H1 (cell line): ENCODE results near the gene PRSS12. TPM values are rescaled to one million over a fixed set of nuclear protein-coding genes. Genes with fewer than 3 reads are reported as not detected.

Source experiments
- CTCF ChIA-PET: fragments of 300-600 bp; sonication (Branson Sonifier 250); formaldehyde crosslinking; loops from one replicate; lab custom pipeline; 2021; ENCODE audit not compliant: partially characterized antibody; lab: Charles Lee
- POLR2A ChIA-PET: fragments of 300-600 bp; sonication (Branson Sonifier 250); formaldehyde crosslinking; loops from one replicate; lab custom pipeline; 2021; ENCODE audit warnings: inconsistent platforms; ENCODE audit not compliant: partially characterized antibody; lab: Charles Lee
- DNase-seq, 2 experiments: peaks; one replicate each; pipeline versions ENCODE4 v3.0.0 to v3.0.0-alpha.2; 2010 to 2022; ENCODE audit warnings: low spot score in 2 of 2, low read depth in 1 of 2, mixed read lengths in 1 of 2
- FAIRE-seq: peaks from 2 replicates; lab custom pipeline; 2011; peaks lifted over from hg19 to GRCh38; lab: Jason Lieb, UNC
- H2AFZ ChIP-seq: 2 replicates; pipeline ENCODE4 v1.8.1; 2012; ENCODE audit warnings: low read length, inconsistent platforms
- H2AK5ac ChIP-seq: 2 replicates; pipeline ENCODE4 v1.6.1; 2013; ENCODE audit warnings: low read depth, low read length
- H2BK120ac ChIP-seq: replicated peaks from 2 replicates; pipeline ENCODE3; 2013; ENCODE audit warnings: low read depth, low read length, inconsistent platforms
- H2BK12ac ChIP-seq: 2 replicates; pipeline ENCODE4 v1.6.1; 2013; ENCODE audit warnings: low read depth, low read length
- H2BK15ac ChIP-seq: 2 replicates; pipeline ENCODE4 v1.6.1; 2013; ENCODE audit warnings: low read length
- H2BK20ac ChIP-seq: 2 replicates; pipeline ENCODE4 v1.6.1; 2013; ENCODE audit warnings: low read length
- H2BK5ac ChIP-seq: 2 replicates; pipeline ENCODE4 v1.6.1; 2013; ENCODE audit warnings: low read depth, low read length
- H3K14ac ChIP-seq: 2 replicates; pipeline ENCODE4 v1.6.1; 2013; ENCODE audit warnings: inconsistent platforms; ENCODE audit not compliant: insufficient read length
- H3K18ac ChIP-seq: 2 replicates; pipeline ENCODE4 v1.6.1; 2013; ENCODE audit warnings: low read length; ENCODE audit errors: extremely low read depth
- H3K23ac ChIP-seq: 2 replicates; pipeline ENCODE4 v1.6.1; 2013; ENCODE audit warnings: inconsistent platforms; ENCODE audit not compliant: insufficient read length
- H3K23me2 ChIP-seq: 2 replicates; pipeline ENCODE4 v1.6.1; 2013; ENCODE audit warnings: low read depth, low read length
- H3K27ac ChIP-seq: 2 replicates; pipeline ENCODE4 v1.6.1; 2011; ENCODE audit warnings: low read depth, low read length, inconsistent platforms
- H3K27me3 ChIP-seq, 4 experiments: replicated peaks in 1 of 4; 1 replicate in 1 of 4; 2 replicates in 3 of 4; pipeline versions ENCODE4 v1.6.1 to v1.8.1; 2011 to 2013; ENCODE audit warnings: low read length in 3 of 4, mild to moderate bottlenecking in 3 of 4, inconsistent platforms in 2 of 4, mixed read lengths in 2 of 4, moderate library complexity in 1 of 4; ENCODE audit not compliant: control insufficient read depth in 3 of 4, insufficient read depth in 3 of 4; ENCODE audit errors: extremely low read depth in 1 of 4
- H3K36me3 ChIP-seq, 4 experiments: 2 replicates each; pipeline versions ENCODE4 v1.6.1 to v1.8.1; 2011 to 2013; ENCODE audit warnings: mild to moderate bottlenecking in 4 of 4, low read length in 3 of 4, moderate library complexity in 2 of 4, control low read depth in 1 of 4, inconsistent platforms in 1 of 4; ENCODE audit not compliant: insufficient read depth in 4 of 4, control insufficient read depth in 2 of 4
- H3K4ac ChIP-seq: replicated peaks from 2 replicates; pipeline ENCODE3; 2013; ENCODE audit warnings: low read length, low read depth, mixed read lengths, inconsistent platforms; ENCODE audit not compliant: insufficient read length
- H3K4me1 ChIP-seq, 4 experiments: replicated peaks in 1 of 4; 1 replicate in 1 of 4; 2 replicates in 3 of 4; pipeline versions ENCODE4 v1.6.1 to v1.8.1; 2011 to 2013; ENCODE audit warnings: low read length in 3 of 4, inconsistent platforms in 2 of 4, mixed read lengths in 1 of 4; ENCODE audit not compliant: insufficient read depth in 4 of 4, control insufficient read depth in 3 of 4
- H3K4me2 ChIP-seq, 2 experiments: 2 replicates each; pipeline versions ENCODE4 v1.6.1 to v1.8.1; 2011 to 2013; ENCODE audit warnings: low read depth in 2 of 2, low read length in 2 of 2, control low read depth in 1 of 2, inconsistent platforms in 1 of 2, mild to moderate bottlenecking in 1 of 2; ENCODE audit not compliant: insufficient read depth in 1 of 2
- H3K4me3 ChIP-seq, 4 experiments: fragments of 200-600, 300-600 bp in 1 of 4; sonication (generic), shearing (Covaris generic), sonication (Bioruptor Twin) in 1 of 4; 2 replicates each; pipeline versions ENCODE4 v1.5.1 to v1.8.1; 2011 to 2016; ENCODE audit warnings: low read length in 4 of 4, low read depth in 3 of 4, control low read depth in 2 of 4, inconsistent platforms in 2 of 4, mild to moderate bottlenecking in 2 of 4, mixed read lengths in 1 of 4, moderate library complexity in 1 of 4; ENCODE audit not compliant: insufficient read depth in 2 of 4; ENCODE audit errors: extremely low read depth in 1 of 4
- H3K56ac ChIP-seq: replicated peaks from 2 replicates; pipeline ENCODE3; 2013; ENCODE audit warnings: low read depth, mild to moderate bottlenecking, mixed read lengths, low read length, inconsistent platforms; ENCODE audit not compliant: insufficient read length
- H3K79me1 ChIP-seq: 2 replicates; pipeline ENCODE4 v1.6.1; 2013; ENCODE audit warnings: low read depth, low read length, control low read depth
- H3K79me2 ChIP-seq, 2 experiments: 2 replicates each; pipeline versions ENCODE4 v1.6.1 to v1.8.1; 2012 to 2013; ENCODE audit warnings: low read length in 2 of 2, mild to moderate bottlenecking in 2 of 2, inconsistent platforms in 1 of 2; ENCODE audit not compliant: insufficient read depth in 2 of 2, control insufficient read depth in 1 of 2
- H3K9ac ChIP-seq, 4 experiments: replicated peaks in 1 of 4; 1 replicate in 1 of 4; 2 replicates in 3 of 4; pipeline versions ENCODE4 v1.6.1 to v1.8.1; 2011 to 2013; ENCODE audit warnings: low read depth in 3 of 4, low read length in 3 of 4, control low read depth in 2 of 4, mild to moderate bottlenecking in 2 of 4, moderate library complexity in 2 of 4, inconsistent platforms in 1 of 4; ENCODE audit errors: extremely low read depth in 1 of 4
- H3K9me3 ChIP-seq, 2 experiments: 2 replicates each; pipeline versions ENCODE4 v1.6.1 to v1.8.1; 2012 to 2013; ENCODE audit warnings: mild to moderate bottlenecking in 2 of 2, moderate library complexity in 2 of 2, control low read depth in 1 of 2, inconsistent platforms in 1 of 2, low read depth in 1 of 2, low read length in 1 of 2, mixed read lengths in 1 of 2; ENCODE audit not compliant: insufficient read depth in 2 of 2
- H4K20me1 ChIP-seq, 2 experiments: replicated peaks in 1 of 2; 2 replicates each; pipeline versions ENCODE3 to v1.8.1; 2011 to 2013; ENCODE audit warnings: inconsistent platforms in 2 of 2, low read length in 2 of 2, mild to moderate bottlenecking in 1 of 2; ENCODE audit not compliant: insufficient read depth in 2 of 2, control insufficient read depth in 1 of 2
- H4K5ac ChIP-seq: 2 replicates; pipeline ENCODE4 v1.6.1; 2013; ENCODE audit warnings: low read length, low read depth, mixed read lengths, inconsistent platforms; ENCODE audit not compliant: insufficient read length
- H4K8ac ChIP-seq: 2 replicates; pipeline ENCODE4 v1.8.0; 2013; ENCODE audit warnings: mild to moderate bottlenecking, moderate library complexity, low read length, inconsistent platforms; ENCODE audit not compliant: insufficient read depth; ENCODE audit errors: extremely low read depth
- H4K91ac ChIP-seq: replicated peaks from 2 replicates; pipeline ENCODE3; 2013; ENCODE audit warnings: low read length, mixed read lengths, inconsistent platforms; ENCODE audit not compliant: insufficient read length
- WGBS, 2 experiments: shearing (Covaris generic) in 1 of 2; methylation state at CpG; one replicate each; pipeline versions ENCODE4 v1.1.6 to v1.1.7; 2013 to 2015; ENCODE audit warnings: low lambda C conversion rate in 2 of 2, mixed read lengths in 2 of 2, inconsistent platforms in 1 of 2, low coverage in 1 of 2, missing lambda C conversion rate in 1 of 2; ENCODE audit not compliant: insufficient replicate concordance in 2 of 2, insufficient coverage in 1 of 2, insufficient read length in 1 of 2; ENCODE audit errors: extremely low coverage in 1 of 2, missing lambda C conversion rate in 1 of 2; 5-methylcytosine and 5-hydroxymethylcytosine counted together
- polyA plus RNA-seq, 7 experiments: library from polyadenylated mRNA; depleted of rRNA in 3 of 7; stranded (reverse) in 5 of 7; unstranded in 2 of 7; fragments of >200 nt in 5 of 7; fragments of 200-250 nt in 2 of 7; gene quantifications; 1 replicate in 5 of 7; 2 replicates in 1 of 7; 4 replicates in 1 of 7; pipeline versions ENCODE4 v1.2.1 to v1.2.3, GENCODE V29; 2011 to 2013; ENCODE audit warnings: missing spikeins in 2 of 7, mixed read lengths in 2 of 7
- total RNA-seq: library from RNA; stranded (reverse); fragmentation: NEBNext Ultra II Directional; extraction: Animal tissue kit (Norgen Biotek cat#: 25700); gene quantifications from 2 replicates; pipeline ENCODE4 v1.2.1, GENCODE V29; 2021

The PRSS12 gene
- total and polyA plus RNA-seq, 2 of the 8 experiments (the other 6 are each of a cell fraction or from before 2014, with no cell fraction given), result 2.6 to 9.3 TPM

DNA sequence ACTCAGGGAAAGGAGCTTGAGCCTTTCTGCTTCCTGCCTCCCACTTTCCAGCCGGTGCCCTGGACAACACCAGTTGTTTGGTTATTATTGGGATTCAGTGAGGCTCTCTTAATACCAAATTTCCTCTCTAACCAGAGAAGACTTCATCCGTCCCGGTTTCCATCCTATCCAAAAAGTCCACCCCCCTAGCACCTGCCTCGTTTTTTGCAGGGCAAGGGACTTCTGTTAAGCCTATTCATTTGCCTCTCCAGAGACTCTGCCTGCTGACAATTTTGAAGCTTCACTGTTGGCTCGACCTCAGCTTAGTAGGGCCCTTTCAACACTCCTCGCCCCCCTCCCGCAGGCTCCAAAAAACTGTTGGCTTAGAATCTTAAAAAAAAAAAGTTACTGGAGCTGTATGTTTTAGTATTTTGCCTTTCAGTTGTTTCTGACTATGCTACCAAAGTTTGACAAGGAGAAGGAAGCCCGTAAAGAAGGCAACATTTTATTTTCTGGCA is 779 bp upstream of the PRSS12 start:
- 44% methylated on average over 8 of the region's 8 CpGs; no CpG with 5 or more reads in 1 of the 2 experiments for WGBS, 2 experiments
- ChIA-PET POLR2A (interaction anchor here (1.5 to 1.6 kb wide), 2 partner anchors 10 to 74 kb away, joined by 6 to 8 read pairs; no protein-coding TSS in a partner anchor), CTCF (interaction anchor here (0.6 to 6.0 kb wide), 18 partner anchors 9 to 232 kb away, joined by 3 to 62 read pairs (median 5); no protein-coding TSS in a partner anchor)
- Histone ChIP-seq H2BK15ac (no peak overlapping the region), H3K27me3 (peaks cover 0 to 15% (median 10%) of the 10 kb centered on the region in 4 experiments; a peak in 5 of 7 replicates), H2BK12ac (no peak overlapping the region), H3K9me3 (no peaks in the 10 kb centered on the region), H3K4me3 (peak overlapping the region in 3 of 4 experiments; percentile 45 to 67 (median 60); a peak in 4 of 8 replicates), H3K18ac (no peak overlapping the region), H4K8ac (no peak overlapping the region), H3K36me3 (no peaks in the 10 kb centered on the region), H3K79me2 (no peaks in the 10 kb centered on the region), H2AFZ (no peak overlapping the region), H3K23ac (no peak overlapping the region), H2BK120ac (no peak overlapping the region), H3K9ac (no peak overlapping the region), H3K79me1 (no peaks in the 10 kb centered on the region), H3K4ac (no peak overlapping the region), H2BK20ac (no peak overlapping the region), H3K14ac (no peak overlapping the region), H4K20me1 (no peaks in the 10 kb centered on the region), H3K4me2 (peak overlapping the region; percentile 60 to 81), H4K91ac (no peak overlapping the region), H3K4me1 (peaks cover 0 to 7% (median 0%) of the 10 kb centered on the region in 4 experiments; a peak in 3 of 7 replicates), H4K5ac (no peak overlapping the region), H3K56ac (no peak overlapping the region), H3K27ac (no peak overlapping the region), H2AK5ac (no peak overlapping the region), H2BK5ac (no peak overlapping the region), H3K23me2 (peaks cover 8% of the 10 kb centered on the region; the same call in 1 of the 2 replicates)
- DNase-seq (no peak), FAIRE-seq (no peak)
